ENCODE measurements around the gene FA2H.
"Not testable (repeated sequence)": the region's sequence is repeated elsewhere in the genome, so short reads cannot be mapped to it uniquely, and the experiment has no call there.

FA2H gene

GRCh38 chr16:74770831-74771526, 3.6 kb downstream of the FA2H start:
- DNase-seq (ENCODE audit: low spot score), result no peak

GRCh38 chr16:74769586-74770190, 4.9 kb downstream of the FA2H start:
- no peak for DNase-seq (ENCODE audit: low spot score)

- DNase-seq (ENCODE audit: low spot score), result no peak
Measured at GRCh38 chr16:74768239-74768638, 6.4 kb downstream of the FA2H start.

- no peak for DNase-seq (ENCODE audit: low spot score)
Measured at GRCh38 chr16:74767749-74768148, 6.9 kb downstream of the FA2H start.

- DNase-seq (ENCODE audit: low spot score), result no peak
Measured at GRCh38 chr16:74766729-74767128, 7.9 kb downstream of the FA2H start.

GRCh38 chr16:74764184-74764583, 10.4 kb downstream of the FA2H start:
- DNase-seq (ENCODE audit: low spot score), result not testable (repeated sequence)

GRCh38 chr16:74761665-74762064, 13.0 kb downstream of the FA2H start:
- no peak for DNase-seq (ENCODE audit: low spot score)

GRCh38 chr16:74760007-74760767, 14.4 kb downstream of the FA2H start:
- DNase-seq (ENCODE audit: low spot score), result peak; percentile 6

- DNase-seq (ENCODE audit: low spot score), result peak; percentile 2
Measured at GRCh38 chr16:74759564-74759963, 15.1 kb downstream of the FA2H start.

- DNase-seq (ENCODE audit: low spot score), result no peak
Measured at GRCh38 chr16:74758801-74759200, 15.8 kb downstream of the FA2H start.

GRCh38 chr16:74757349-74757748, 17.3 kb downstream of the FA2H start:
- DNase-seq (ENCODE audit: low spot score), result no peak

- no peak for DNase-seq (ENCODE audit: low spot score)
Measured at GRCh38 chr16:74756203-74756602, 18.4 kb downstream of the FA2H start.

GRCh38 chr16:74753180-74753579, 21.4 kb downstream of the FA2H start:
- no peak for DNase-seq (ENCODE audit: low spot score)

GRCh38 chr16:74752756-74753155, 21.9 kb downstream of the FA2H start:
- DNase-seq (ENCODE audit: low spot score), result no peak

GRCh38 chr16:74752258-74752657, 22.4 kb downstream of the FA2H start:
- no peak for DNase-seq (ENCODE audit: low spot score)

GRCh38 chr16:74751658-74752057, 23.0 kb downstream of the FA2H start:
- no peak for DNase-seq (ENCODE audit: low spot score)

GRCh38 chr16:74749291-74750055, 25.1 kb downstream of the FA2H start:
- DNase-seq (ENCODE audit: low spot score), result no peak

- DNase-seq (ENCODE audit: low spot score), result no peak
Measured at GRCh38 chr16:74748616-74749026, 26.0 kb downstream of the FA2H start.

GRCh38 chr16:74747716-74748615, 26.7 kb downstream of the FA2H start:
- DNase-seq (ENCODE audit: low spot score), result no peak

GRCh38 chr16:74745926-74746325, 28.7 kb downstream of the FA2H start:
- DNase-seq (ENCODE audit: low spot score), result no peak

- DNase-seq (ENCODE audit: low spot score), result no peak
Measured at GRCh38 chr16:74745109-74745615, 29.5 kb downstream of the FA2H start.

All from HuH-7.5 (cell line).